Keratinocyte (primary cell): ENCODE data around the gene DCLK1. TPM values are rescaled to one million over a fixed set of nuclear protein-coding genes. Genes with fewer than 3 reads are reported as not detected.

Experiments used
- DNase-seq: peaks from one replicate; pipeline ENCODE4 v3.0.0-alpha.2; 2011; ENCODE audit warnings: low read depth, missing footprints, low spot score
- FAIRE-seq: peaks from 2 replicates; lab custom pipeline; 2011; peaks lifted over from hg19 to GRCh38; lab: Jason Lieb, UNC
- H2AFZ ChIP-seq: 2 replicates; pipeline ENCODE4 v1.6.0; 2012; ENCODE audit warnings: low read length, control low read depth, inconsistent platforms; ENCODE audit not compliant: control insufficient read depth
- H3K27ac ChIP-seq: 2 replicates; pipeline ENCODE4 v1.5.1; 2011; ENCODE audit warnings: low read length; ENCODE audit not compliant: control insufficient read depth, insufficient read depth
- H3K27me3 ChIP-seq: 3 replicates; pipeline ENCODE4 v1.6.0; 2011; ENCODE audit warnings: low read length; ENCODE audit not compliant: control insufficient read depth, insufficient read depth; ENCODE audit errors: extremely low read depth
- H3K36me3 ChIP-seq, 2 experiments: 2 replicates in 1 of 2; 3 replicates in 1 of 2; pipeline ENCODE4 v1.5.1; 2011; ENCODE audit warnings: low read length in 2 of 2, mild to moderate bottlenecking in 1 of 2; ENCODE audit not compliant: control insufficient read depth in 2 of 2, insufficient read depth in 2 of 2; ENCODE audit errors: extremely low read depth in 1 of 2
- H3K4me1 ChIP-seq: 3 replicates; pipeline ENCODE4 v1.5.1; 2011; ENCODE audit warnings: low read length; ENCODE audit not compliant: control insufficient read depth, insufficient read depth; ENCODE audit errors: extremely low read depth
- H3K4me2 ChIP-seq: 3 replicates; pipeline ENCODE4 v1.6.0; 2011; ENCODE audit warnings: low read depth, low read length; ENCODE audit not compliant: control insufficient read depth, insufficient read depth; ENCODE audit errors: extremely low read depth
- H3K4me3 ChIP-seq, 3 experiments: fragments of 200-600 bp in 1 of 3; sonication (generic) in 1 of 3; 2 replicates in 2 of 3; 3 replicates in 1 of 3; pipeline ENCODE4 v1.5.1; 2011 to 2016; ENCODE audit warnings: low read length in 3 of 3, mild to moderate bottlenecking in 3 of 3, control low read depth in 2 of 3, inconsistent platforms in 1 of 3, low read depth in 1 of 3, mixed read lengths in 1 of 3, mixed run types in 1 of 3, moderate library complexity in 1 of 3; ENCODE audit not compliant: control insufficient read depth in 2 of 3, insufficient read depth in 2 of 3; ENCODE audit errors: extremely low read depth in 1 of 3
- H3K79me2 ChIP-seq: 2 replicates; pipeline ENCODE4 v1.6.0; 2012; ENCODE audit warnings: low read length; ENCODE audit not compliant: control insufficient read depth, insufficient read depth
- H3K9ac ChIP-seq: 3 replicates; pipeline ENCODE4 v1.6.0; 2011; ENCODE audit warnings: low read length; ENCODE audit not compliant: control insufficient read depth, insufficient read depth; ENCODE audit errors: extremely low read depth
- H3K9me1 ChIP-seq: 3 replicates; pipeline ENCODE4 v1.6.0; 2011; ENCODE audit warnings: low read length; ENCODE audit not compliant: control insufficient read depth, insufficient read depth; ENCODE audit errors: extremely low read depth
- H3K9me3 ChIP-seq: 2 replicates; pipeline ENCODE4 v1.5.1; 2012; ENCODE audit warnings: low read depth, low read length; ENCODE audit not compliant: control insufficient read depth
- H4K20me1 ChIP-seq: 3 replicates; pipeline ENCODE4 v1.6.0; 2011; ENCODE audit warnings: low read length; ENCODE audit not compliant: control insufficient read depth, insufficient read depth; ENCODE audit errors: extremely low read depth
- EZH2 ChIP-seq: IDR thresholded peaks from one replicate; pipeline ENCODE4 v1.6.1; 2012; ENCODE audit warnings: inconsistent platforms, mild to moderate bottlenecking, low read length, moderate library complexity
- dilution Hi-C: fragments of 300-500 bp; cut with MboI; formaldehyde crosslinking; loops from one replicate; pipeline ENCODE4 v1.7.0; 2020; ENCODE audit warnings: low sequenced_read_pairs; ENCODE audit not compliant: extremely low pct_ligation_motif_present
- polyA plus RNA-seq, 5 experiments: library from polyadenylated mRNA; depleted of rRNA in 3 of 5; stranded (reverse) in 3 of 5; stranded (forward) in 1 of 5; unstranded in 1 of 5; fragments of >200 nt; gene quantifications; 1 replicate in 1 of 5; 2 replicates in 3 of 5; 3 replicates in 1 of 5; pipeline versions ENCODE4 v1.2.1 to v1.2.3, GENCODE V29; 2011 to 2012; ENCODE audit warnings: missing spikeins in 2 of 5, low read depth in 1 of 5, low replicate concordance in 1 of 5
- TF ChIP-seq, protein P1 (sequence below), 3 experiments: IDR thresholded peaks in 1 of 3; conservative IDR thresholded peaks in 1 of 3; optimal IDR thresholded peaks in 1 of 3; 2 replicates in 2 of 3; 3 replicates in 1 of 3; pipeline versions ENCODE3 to v1.5.1; 2011; ENCODE audit warnings: low read length in 3 of 3, mild to moderate bottlenecking in 3 of 3, moderate library complexity in 2 of 3, control low read depth in 1 of 3, inconsistent platforms in 1 of 3; ENCODE audit not compliant: insufficient read depth in 2 of 3; ENCODE audit errors: extremely low read depth in 1 of 3

DCLK1 gene
- polyA plus RNA-seq, 1 donor (not counting 4 experiments of a cell fraction or from before 2014, with no cell fraction given), result 0.04 TPM

GRCh38 chr13:35882722-35883497 lies 248.3 kb downstream of the DCLK1 start:
- Histone ChIP-seq H3K9me3 (no peaks in the 10 kb centered on the region), H4K20me1 (no peaks in the 10 kb centered on the region), H3K9ac (no peak overlapping the region), H3K4me3 (no peak overlapping the region), H3K27me3 (no peaks in the 10 kb centered on the region), H3K9me1 (no peaks in the 10 kb centered on the region), H3K36me3 (no peaks in the 10 kb centered on the region), H3K4me2 (no peak overlapping the region), H2AFZ (no peak overlapping the region), H3K4me1 (no peaks in the 10 kb centered on the region), H3K27ac (no peak overlapping the region), H3K79me2 (no peaks in the 10 kb centered on the region)
- dilution Hi-C loops, result no loop called here
- TF ChIP-seq, protein P1, sequence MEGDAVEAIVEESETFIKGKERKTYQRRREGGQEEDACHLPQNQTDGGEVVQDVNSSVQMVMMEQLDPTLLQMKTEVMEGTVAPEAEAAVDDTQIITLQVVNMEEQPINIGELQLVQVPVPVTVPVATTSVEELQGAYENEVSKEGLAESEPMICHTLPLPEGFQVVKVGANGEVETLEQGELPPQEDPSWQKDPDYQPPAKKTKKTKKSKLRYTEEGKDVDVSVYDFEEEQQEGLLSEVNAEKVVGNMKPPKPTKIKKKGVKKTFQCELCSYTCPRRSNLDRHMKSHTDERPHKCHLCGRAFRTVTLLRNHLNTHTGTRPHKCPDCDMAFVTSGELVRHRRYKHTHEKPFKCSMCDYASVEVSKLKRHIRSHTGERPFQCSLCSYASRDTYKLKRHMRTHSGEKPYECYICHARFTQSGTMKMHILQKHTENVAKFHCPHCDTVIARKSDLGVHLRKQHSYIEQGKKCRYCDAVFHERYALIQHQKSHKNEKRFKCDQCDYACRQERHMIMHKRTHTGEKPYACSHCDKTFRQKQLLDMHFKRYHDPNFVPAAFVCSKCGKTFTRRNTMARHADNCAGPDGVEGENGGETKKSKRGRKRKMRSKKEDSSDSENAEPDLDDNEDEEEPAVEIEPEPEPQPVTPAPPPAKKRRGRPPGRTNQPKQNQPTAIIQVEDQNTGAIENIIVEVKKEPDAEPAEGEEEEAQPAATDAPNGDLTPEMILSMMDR (optimal IDR thresholded peaks at IDR 0.05 in 1 of 3, IDR thresholded peaks at IDR 0.05 in 1 of 3, conservative IDR thresholded peaks at IDR 0.05 in 1 of 3; ENCODE audit: extremely low read depth in 1 of 3, insufficient read depth in 2 of 3, low read length in 3 of 3), result no peak
- no peak for TF ChIP-seq EZH2
- no peak for DNase-seq
- FAIRE-seq, result no peak

DNA sequence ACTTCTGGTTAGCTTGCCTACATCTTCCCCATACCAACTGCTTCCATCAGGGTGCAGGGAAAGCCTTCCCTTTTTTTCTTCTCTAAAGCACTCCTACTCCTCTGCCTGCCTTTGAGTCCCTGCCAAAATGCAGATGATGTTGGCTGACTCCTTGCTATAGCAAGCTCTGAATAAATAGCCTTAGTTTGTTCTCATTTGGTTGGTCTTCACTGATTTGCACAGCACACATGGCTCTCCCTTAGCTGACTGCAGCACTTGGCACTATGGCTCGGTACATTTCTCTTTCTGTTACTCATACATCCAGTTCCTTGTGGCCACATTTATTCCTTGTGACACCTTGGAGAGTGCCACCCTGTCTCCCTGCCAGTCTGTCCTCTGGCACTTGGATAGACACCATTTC lies 249.8 kb downstream of the DCLK1 start:
- Histone ChIP-seq H4K20me1 (no peaks in the 10 kb centered on the region), H3K9me1 (no peaks in the 10 kb centered on the region), H3K4me2 (no peak overlapping the region), H3K36me3 (no peaks in the 10 kb centered on the region), H3K27me3 (no peaks in the 10 kb centered on the region), H2AFZ (no peak overlapping the region), H3K9me3 (no peaks in the 10 kb centered on the region), H3K4me1 (no peaks in the 10 kb centered on the region), H3K79me2 (no peaks in the 10 kb centered on the region), H3K27ac (no peak overlapping the region), H3K9ac (no peak overlapping the region), H3K4me3 (no peak overlapping the region)
- DNase-seq (no peak), FAIRE-seq (no peak)
- dilution Hi-C loops, result no loop called here
- TF ChIP-seq, protein P1 (optimal IDR thresholded peaks at IDR 0.05 in 1 of 3, IDR thresholded peaks at IDR 0.05 in 1 of 3, conservative IDR thresholded peaks at IDR 0.05 in 1 of 3; ENCODE audit: extremely low read depth in 1 of 3, insufficient read depth in 2 of 3, low read length in 3 of 3), result no peak
- no peak for TF ChIP-seq EZH2
